NCI-H2171 (cell line): Measurements from ENCODE around the gene PLXNB2.

Experiments used
- DNase-seq: peaks from one replicate; lab custom pipeline; 2025; lab: John Stamatoyannopoulos, UW

PLXNB2 gene

GRCh38 chr22:50298937-50299784, 8.3 kb downstream of the PLXNB2 start:
- DNase-seq, result no peak

GRCh38 chr22:50298266-50298637, 9.2 kb downstream of the PLXNB2 start:
- DNase-seq, result no peak

GRCh38 chr22:50297510-50298265, 9.8 kb downstream of the PLXNB2 start:
- no peak for DNase-seq

GRCh38 chr22:50296658-50297490, 10.6 kb downstream of the PLXNB2 start:
- DNase-seq, result no peak

- DNase-seq, result no peak
Observed at GRCh38 chr22:50294319-50294656, 13.2 kb downstream of the PLXNB2 start.

- no peak for DNase-seq
Observed at GRCh38 chr22:50293441-50294318, 13.8 kb downstream of the PLXNB2 start.

GRCh38 chr22:50292643-50293440, 14.6 kb downstream of the PLXNB2 start:
- DNase-seq, result no peak

GRCh38 chr22:50289942-50290630, 17.4 kb downstream of the PLXNB2 start:
- DNase-seq, result no peak

GRCh38 chr22:50289151-50289941, 18.1 kb downstream of the PLXNB2 start:
- no peak for DNase-seq

- DNase-seq, result no peak
Observed at GRCh38 chr22:50287731-50288130, 19.7 kb downstream of the PLXNB2 start.

GRCh38 chr22:50286701-50287318, 20.6 kb downstream of the PLXNB2 start:
- no peak for DNase-seq

GRCh38 chr22:50286275-50286674, 21.2 kb downstream of the PLXNB2 start:
- no peak for DNase-seq

- no peak for DNase-seq
Observed at GRCh38 chr22:50285568-50286229, 21.7 kb downstream of the PLXNB2 start.

- DNase-seq, result no peak
Observed at GRCh38 chr22:50284479-50284878, 23.0 kb downstream of the PLXNB2 start.

GRCh38 chr22:50283821-50284220, 23.6 kb downstream of the PLXNB2 start:
- no peak for DNase-seq

- no peak for DNase-seq
Observed at GRCh38 chr22:50282361-50283155, 24.9 kb downstream of the PLXNB2 start.

- no peak for DNase-seq
Observed at GRCh38 chr22:50281957-50282356, 25.5 kb downstream of the PLXNB2 start.
